HepG2 (cell line): Measurements from ENCODE around the gene CD2AP. TPM values are rescaled to one million over a fixed set of nuclear protein-coding genes. Genes with fewer than 3 reads are reported as not detected.

Experiments used
- ATAC-seq: fragments of 200-7000 bp; cut with Tn5 transposase; 3 replicates; pipeline ENCODE4 v1.9.1; 2020; ENCODE audit warnings: mild to moderate bottlenecking, moderate library complexity
- BruUV-seq: library from RNA; stranded (reverse); fragments of 400-500 nt; replicated peaks from 2 replicates; lab custom pipeline; 2021; lab: Mats Ljungman, UMichigan
- CTCF ChIA-PET: fragments of 300-600 bp; formaldehyde crosslinking; extraction: SDS; loops from one replicate; lab custom pipeline; 2021; ENCODE audit warnings: low total read pairs, inconsistent platforms, low intra/inter-chr PET ratio; lab: Yijun Ruan, JAX
- POLR2A ChIA-PET: fragments of 350-600 bp; sonication (Branson Sonifier 250); formaldehyde crosslinking; loops from one replicate; lab custom pipeline; 2020; ENCODE audit warnings: antibody characterized with exemption, inconsistent platforms; lab: Yijun Ruan, JAX
- DNase-seq: peaks from one replicate; pipeline ENCODE4 v3.0.0-alpha.2; 2015; ENCODE audit warnings: low spot score
- FAIRE-seq: peaks from 3 replicates; lab custom pipeline; 2011; peaks lifted over from hg19 to GRCh38; lab: Jason Lieb, UNC
- H2AFZ ChIP-seq: one replicate; pipeline ENCODE4 v1.6.1; 2011; ENCODE audit warnings: low read length, inconsistent platforms
- H3K27ac ChIP-seq: fragments of 300-600 bp; 3 replicates; pipeline ENCODE4 v1.8.0; 2011; ENCODE audit warnings: mixed run types, mild to moderate bottlenecking, mixed read lengths, low read length, inconsistent platforms; ENCODE audit not compliant: insufficient read depth; ENCODE audit errors: extremely low read length
- H3K27me3 ChIP-seq, 2 experiments: fragments of 200-600 bp in 1 of 2; 2 replicates in 1 of 2; 3 replicates in 1 of 2; pipeline versions ENCODE4 v1.6.0 to v1.8.0; 2011; ENCODE audit warnings: low read length in 2 of 2, mild to moderate bottlenecking in 2 of 2, moderate library complexity in 2 of 2, inconsistent platforms in 1 of 2; ENCODE audit not compliant: insufficient read depth in 2 of 2, control insufficient read depth in 1 of 2
- H3K36me3 ChIP-seq, 2 experiments: fragments of 200-600 bp in 1 of 2; replicated peaks in 1 of 2; 2 replicates in 1 of 2; 3 replicates in 1 of 2; pipeline versions ENCODE4 v1.5.1 to v1.8.0; 2011; ENCODE audit warnings: low read length in 2 of 2, inconsistent platforms in 1 of 2; ENCODE audit not compliant: insufficient read depth in 2 of 2, control insufficient read depth in 1 of 2
- H3K4me1 ChIP-seq: 2 replicates; pipeline ENCODE4 v1.5.1; 2012; ENCODE audit warnings: low read length, inconsistent platforms; ENCODE audit not compliant: insufficient read depth
- H3K4me2 ChIP-seq: 2 replicates; pipeline ENCODE4 v1.6.0; 2011; ENCODE audit warnings: low read depth, low read length, inconsistent platforms
- H3K4me3 ChIP-seq, 3 experiments: fragments of 200-600 bp in 1 of 3; sonication (generic), shearing (Covaris generic) in 1 of 3; replicated peaks in 1 of 3; 2 replicates each; pipeline ENCODE4 v1.5.1; 2011 to 2016; ENCODE audit warnings: low read length in 3 of 3, inconsistent platforms in 2 of 3, low read depth in 2 of 3, mild to moderate bottlenecking in 2 of 3, control low read depth in 1 of 3, mixed read lengths in 1 of 3; ENCODE audit not compliant: insufficient read depth in 1 of 3
- H3K79me2 ChIP-seq: one replicate; pipeline ENCODE4 v1.6.1; 2011; ENCODE audit warnings: low read length, inconsistent platforms; ENCODE audit not compliant: insufficient read depth
- H3K9ac ChIP-seq: 2 replicates; pipeline ENCODE4 v1.6.0; 2011; ENCODE audit warnings: mild to moderate bottlenecking, low read depth, low read length, inconsistent platforms; ENCODE audit not compliant: insufficient read depth
- H3K9me3 ChIP-seq: 2 replicates; pipeline ENCODE4 v1.5.1; 2012; ENCODE audit warnings: mild to moderate bottlenecking, low read length
- H4K20me1 ChIP-seq: 2 replicates; pipeline ENCODE4 v1.6.0; 2011; ENCODE audit warnings: inconsistent platforms, mild to moderate bottlenecking, low read length, moderate library complexity; ENCODE audit not compliant: insufficient read depth
- HMGA1 ChIP-seq: sonication (generic); formaldehyde crosslinking; conservative IDR thresholded peaks from 2 replicates; pipeline ENCODE4 v1.4.0; 2020; ENCODE audit warnings: missing genetic modification reagents
- JDP2 ChIP-seq: sonication (generic); formaldehyde crosslinking; IDR thresholded peaks from 2 replicates; pipeline ENCODE4 v1.8.1; 2022; ENCODE audit warnings: missing genetic modification reagents, borderline replicate concordance
- KLF15 ChIP-seq: sonication (generic); formaldehyde crosslinking; IDR thresholded peaks from 2 replicates; pipeline ENCODE4 v1.8.1; 2023; ENCODE audit warnings: borderline replicate concordance, mild to moderate bottlenecking, inconsistent platforms, missing genetic modification reagents, mixed read lengths
- MBNL3 ChIP-seq: fragments of 250-450 bp; sonication (Bioruptor Pico); conservative IDR thresholded peaks from 2 replicates; pipeline ENCODE4 v1.8.0; 2022; ENCODE audit warnings: mild to moderate bottlenecking, inconsistent platforms
- MTF1 ChIP-seq: sonication (generic); formaldehyde crosslinking; IDR thresholded peaks from 2 replicates; pipeline ENCODE4 v1.5.0; 2020; ENCODE audit warnings: missing genetic modification reagents
- SRF ChIP-seq: IDR thresholded peaks from 2 replicates; pipeline ENCODE4 v1.6.1; 2011; ENCODE audit warnings: mild to moderate bottlenecking, low read depth, low read length, moderate library complexity
- ZNF441 ChIP-seq: sonication (generic); formaldehyde crosslinking; IDR thresholded peaks from 2 replicates; pipeline ENCODE4 v1.7.0; 2021; ENCODE audit warnings: missing genetic modification reagents, borderline replicate concordance
- ZNF598 ChIP-seq: sonication (generic); formaldehyde crosslinking; IDR thresholded peaks from 2 replicates; pipeline ENCODE4 v1.5.1; 2020; ENCODE audit warnings: mild to moderate bottlenecking, missing genetic modification reagents, borderline replicate concordance
- ZNF674 ChIP-seq: sonication (generic); formaldehyde crosslinking; IDR thresholded peaks from 2 replicates; pipeline ENCODE4 v1.5.0; 2020; ENCODE audit warnings: low read depth, mild to moderate bottlenecking, missing genetic modification reagents
- WGBS: methylation state at CpG from one replicate; pipeline ENCODE4 v1.1.6; 2017; ENCODE audit warnings: low lambda C conversion rate; 5-methylcytosine and 5-hydroxymethylcytosine counted together
- in situ Hi-C: cut with HindIII; loops from 2 replicates; pipeline ENCODE4 v1.10.0; 2017; ENCODE audit warnings: low pct_unique_long_range_greater_than_20kb; ENCODE audit not compliant: extremely low pct_ligation_motif_present
- intact Hi-C: fragments of 100-400 bp; cut with micrococcal nuclease; formaldehyde crosslinking; loops from one replicate; pipeline ENCODE4 v1.10.0; 2022; ENCODE audit not compliant: unreplicated experiment
- polyA plus RNA-seq, 8 experiments: library from polyadenylated mRNA; depleted of rRNA in 3 of 8; stranded (reverse) in 7 of 8; unstranded in 1 of 8; fragments of >200 nt; fragmentation: Illumina TruSeq in 4 of 8; extraction: Trizol in 4 of 8; gene quantifications; 2 replicates each; pipeline versions ENCODE4 v1.2.1 to v1.2.3, GENCODE V29; 2011 to 2016; ENCODE audit warnings: low read depth in 4 of 8, missing spikeins in 1 of 8, mixed read lengths in 1 of 8; ENCODE audit not compliant: insufficient read depth in 1 of 8
- total RNA-seq, 5 experiments: library from RNA; depleted of rRNA; stranded (reverse); fragments of >200 nt; fragmentation: Illumina TruSeq; extraction: Trizol; gene quantifications; 2 replicates each; pipeline ENCODE4 v1.2.3, GENCODE V29; 2016; ENCODE audit warnings: low read depth in 1 of 5
- TF ChIP-seq, protein P1 (sequence below): sonication (generic); formaldehyde crosslinking; conservative IDR thresholded peaks from 2 replicates; pipeline ENCODE4 v1.4.0; 2020; ENCODE audit warnings: mild to moderate bottlenecking, missing genetic modification reagents, moderate library complexity
- TF ChIP-seq, protein P2 (sequence below): sonication (generic); formaldehyde crosslinking; IDR thresholded peaks from 2 replicates; pipeline ENCODE4 v1.4.0; 2020; ENCODE audit warnings: missing genetic modification reagents
- TF ChIP-seq, protein P3 (sequence below): IDR thresholded peaks from 2 replicates; pipeline ENCODE4 v1.6.1; 2016; ENCODE audit warnings: low read depth, control low read depth
- TF ChIP-seq, protein P4 (sequence below): sonication (generic); formaldehyde crosslinking; IDR thresholded peaks from 2 replicates; pipeline ENCODE4 v1.8.0; 2023; ENCODE audit warnings: mild to moderate bottlenecking, missing genetic modification reagents
- TF ChIP-seq, protein P5 (sequence below): sonication (generic); formaldehyde crosslinking; conservative IDR thresholded peaks from 2 replicates; pipeline ENCODE4 v1.8.0; 2022; ENCODE audit warnings: missing genetic modification reagents

The CD2AP gene
- total and polyA plus RNA-seq, 2 of the 13 experiments (the other 11 are each of a cell fraction or from before 2014, with no cell fraction given): 8.6 to 31.9 TPM

DNA sequence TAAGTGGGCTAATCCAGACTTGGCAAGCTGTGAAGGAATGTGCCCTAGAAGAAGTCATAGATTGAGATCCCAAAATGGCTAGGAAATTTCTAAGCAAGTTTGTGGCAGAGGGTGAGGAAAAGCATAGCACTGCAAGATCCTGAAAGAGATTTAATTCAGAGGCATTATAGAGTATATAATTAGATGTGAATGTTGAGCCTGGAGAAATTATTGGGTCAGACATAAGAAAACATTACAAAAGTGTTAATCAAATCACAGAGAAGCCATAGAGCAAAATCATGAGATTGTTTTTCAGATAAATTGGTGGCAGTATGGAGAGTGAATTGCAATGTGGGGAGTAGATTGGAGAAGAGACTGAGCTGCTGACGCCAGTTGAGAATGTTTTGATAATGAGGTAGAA lies 90.0 kb downstream of the CD2AP start (continued):
- TF ChIP-seq, protein P1, sequence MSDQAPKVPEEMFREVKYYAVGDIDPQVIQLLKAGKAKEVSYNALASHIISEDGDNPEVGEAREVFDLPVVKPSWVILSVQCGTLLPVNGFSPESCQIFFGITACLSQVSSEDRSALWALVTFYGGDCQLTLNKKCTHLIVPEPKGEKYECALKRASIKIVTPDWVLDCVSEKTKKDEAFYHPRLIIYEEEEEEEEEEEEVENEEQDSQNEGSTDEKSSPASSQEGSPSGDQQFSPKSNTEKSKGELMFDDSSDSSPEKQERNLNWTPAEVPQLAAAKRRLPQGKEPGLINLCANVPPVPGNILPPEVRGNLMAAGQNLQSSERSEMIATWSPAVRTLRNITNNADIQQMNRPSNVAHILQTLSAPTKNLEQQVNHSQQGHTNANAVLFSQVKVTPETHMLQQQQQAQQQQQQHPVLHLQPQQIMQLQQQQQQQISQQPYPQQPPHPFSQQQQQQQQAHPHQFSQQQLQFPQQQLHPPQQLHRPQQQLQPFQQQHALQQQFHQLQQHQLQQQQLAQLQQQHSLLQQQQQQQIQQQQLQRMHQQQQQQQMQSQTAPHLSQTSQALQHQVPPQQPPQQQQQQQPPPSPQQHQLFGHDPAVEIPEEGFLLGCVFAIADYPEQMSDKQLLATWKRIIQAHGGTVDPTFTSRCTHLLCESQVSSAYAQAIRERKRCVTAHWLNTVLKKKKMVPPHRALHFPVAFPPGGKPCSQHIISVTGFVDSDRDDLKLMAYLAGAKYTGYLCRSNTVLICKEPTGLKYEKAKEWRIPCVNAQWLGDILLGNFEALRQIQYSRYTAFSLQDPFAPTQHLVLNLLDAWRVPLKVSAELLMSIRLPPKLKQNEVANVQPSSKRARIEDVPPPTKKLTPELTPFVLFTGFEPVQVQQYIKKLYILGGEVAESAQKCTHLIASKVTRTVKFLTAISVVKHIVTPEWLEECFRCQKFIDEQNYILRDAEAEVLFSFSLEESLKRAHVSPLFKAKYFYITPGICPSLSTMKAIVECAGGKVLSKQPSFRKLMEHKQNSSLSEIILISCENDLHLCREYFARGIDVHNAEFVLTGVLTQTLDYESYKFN (CRISPR knock-in tag): no peak
- TF ChIP-seq MTF1 (CRISPR knock-in tag): no peak
- TF ChIP-seq MBNL3 (CRISPR knock-in tag): no peak
- TF ChIP-seq, protein P2, sequence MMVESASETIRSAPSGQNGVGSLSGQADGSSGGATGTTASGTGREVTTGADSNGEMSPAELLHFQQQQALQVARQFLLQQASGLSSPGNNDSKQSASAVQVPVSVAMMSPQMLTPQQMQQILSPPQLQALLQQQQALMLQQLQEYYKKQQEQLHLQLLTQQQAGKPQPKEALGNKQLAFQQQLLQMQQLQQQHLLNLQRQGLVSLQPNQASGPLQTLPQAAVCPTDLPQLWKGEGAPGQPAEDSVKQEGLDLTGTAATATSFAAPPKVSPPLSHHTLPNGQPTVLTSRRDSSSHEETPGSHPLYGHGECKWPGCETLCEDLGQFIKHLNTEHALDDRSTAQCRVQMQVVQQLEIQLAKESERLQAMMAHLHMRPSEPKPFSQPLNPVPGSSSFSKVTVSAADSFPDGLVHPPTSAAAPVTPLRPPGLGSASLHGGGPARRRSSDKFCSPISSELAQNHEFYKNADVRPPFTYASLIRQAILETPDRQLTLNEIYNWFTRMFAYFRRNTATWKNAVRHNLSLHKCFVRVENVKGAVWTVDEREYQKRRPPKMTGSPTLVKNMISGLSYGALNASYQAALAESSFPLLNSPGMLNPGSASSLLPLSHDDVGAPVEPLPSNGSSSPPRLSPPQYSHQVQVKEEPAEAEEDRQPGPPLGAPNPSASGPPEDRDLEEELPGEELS (CRISPR knock-in tag): no peak

DNA sequence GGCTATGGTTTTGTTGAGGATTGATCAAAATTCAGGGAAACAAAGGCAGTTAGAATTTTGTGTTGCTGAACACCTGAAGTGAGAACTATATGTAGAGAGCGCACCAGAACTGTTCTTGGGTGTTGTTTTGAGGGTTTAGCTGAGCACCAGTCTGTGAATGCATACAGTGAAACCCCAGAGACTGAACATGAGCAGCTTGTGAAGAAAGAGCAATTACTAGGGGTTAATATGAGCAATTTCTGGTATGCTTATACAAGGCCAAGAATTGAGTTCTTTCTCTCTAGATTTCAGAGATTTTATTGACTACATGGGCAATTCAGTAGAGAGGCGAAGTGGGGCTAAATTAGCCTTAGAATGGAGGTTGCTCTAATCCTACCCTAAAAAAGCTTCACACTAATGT lies 93.9 kb downstream of the CD2AP start:
- Histone ChIP-seq H4K20me1 (no peaks in the 10 kb centered on the region), H3K4me1 (no peaks in the 10 kb centered on the region), H3K9ac (no peak overlapping the region), H3K4me3 (no peak overlapping the region), H3K9me3 (no peaks in the 10 kb centered on the region), H3K79me2 (no peaks in the 10 kb centered on the region), H3K27ac (no peak overlapping the region), H2AFZ (no peak overlapping the region), H3K36me3 (peaks cover 1 to 5% of the 10 kb centered on the region in 2 experiments; a peak in 4 of 5 replicates), H3K4me2 (no peak overlapping the region), H3K27me3 (no peaks in the 10 kb centered on the region)
- BruUV-seq: no TSS peak
- ChIA-PET POLR2A (no interaction called here), CTCF (no interaction called here)
- ATAC-seq (no peak), FAIRE-seq (no peak), DNase-seq (no peak)
- WGBS: 95% methylated on average over 2 of the region's 2 CpGs
- in situ Hi-C loops (no loop called here), intact Hi-C loops (no loop called here)
- TF ChIP-seq, protein P3, sequence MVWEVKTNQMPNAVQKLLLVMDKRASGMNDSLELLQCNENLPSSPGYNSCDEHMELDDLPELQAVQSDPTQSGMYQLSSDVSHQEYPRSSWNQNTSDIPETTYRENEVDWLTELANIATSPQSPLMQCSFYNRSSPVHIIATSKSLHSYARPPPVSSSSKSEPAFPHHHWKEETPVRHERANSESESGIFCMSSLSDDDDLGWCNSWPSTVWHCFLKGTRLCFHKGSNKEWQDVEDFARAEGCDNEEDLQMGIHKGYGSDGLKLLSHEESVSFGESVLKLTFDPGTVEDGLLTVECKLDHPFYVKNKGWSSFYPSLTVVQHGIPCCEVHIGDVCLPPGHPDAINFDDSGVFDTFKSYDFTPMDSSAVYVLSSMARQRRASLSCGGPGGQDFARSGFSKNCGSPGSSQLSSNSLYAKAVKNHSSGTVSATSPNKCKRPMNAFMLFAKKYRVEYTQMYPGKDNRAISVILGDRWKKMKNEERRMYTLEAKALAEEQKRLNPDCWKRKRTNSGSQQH (CRISPR knock-in tag): no peak
- TF ChIP-seq ZNF441 (CRISPR knock-in tag) (no peak), JDP2 (CRISPR knock-in tag) (no peak), KLF15 (CRISPR knock-in tag) (no peak), ZNF598 (CRISPR knock-in tag) (no peak), SRF (no peak), HMGA1 (CRISPR knock-in tag) (no peak), ZNF674 (no peak)
- TF ChIP-seq, protein P4, sequence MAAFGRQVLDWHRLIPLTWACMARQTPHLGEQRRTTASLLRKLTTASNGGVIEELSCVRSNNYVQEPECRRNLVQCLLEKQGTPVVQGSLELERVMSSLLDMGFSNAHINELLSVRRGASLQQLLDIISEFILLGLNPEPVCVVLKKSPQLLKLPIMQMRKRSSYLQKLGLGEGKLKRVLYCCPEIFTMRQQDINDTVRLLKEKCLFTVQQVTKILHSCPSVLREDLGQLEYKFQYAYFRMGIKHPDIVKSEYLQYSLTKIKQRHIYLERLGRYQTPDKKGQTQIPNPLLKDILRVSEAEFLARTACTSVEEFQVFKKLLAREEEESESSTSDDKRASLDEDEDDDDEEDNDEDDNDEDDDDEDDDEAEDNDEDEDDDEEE (CRISPR knock-in tag): no peak
- TF ChIP-seq, protein P5, sequence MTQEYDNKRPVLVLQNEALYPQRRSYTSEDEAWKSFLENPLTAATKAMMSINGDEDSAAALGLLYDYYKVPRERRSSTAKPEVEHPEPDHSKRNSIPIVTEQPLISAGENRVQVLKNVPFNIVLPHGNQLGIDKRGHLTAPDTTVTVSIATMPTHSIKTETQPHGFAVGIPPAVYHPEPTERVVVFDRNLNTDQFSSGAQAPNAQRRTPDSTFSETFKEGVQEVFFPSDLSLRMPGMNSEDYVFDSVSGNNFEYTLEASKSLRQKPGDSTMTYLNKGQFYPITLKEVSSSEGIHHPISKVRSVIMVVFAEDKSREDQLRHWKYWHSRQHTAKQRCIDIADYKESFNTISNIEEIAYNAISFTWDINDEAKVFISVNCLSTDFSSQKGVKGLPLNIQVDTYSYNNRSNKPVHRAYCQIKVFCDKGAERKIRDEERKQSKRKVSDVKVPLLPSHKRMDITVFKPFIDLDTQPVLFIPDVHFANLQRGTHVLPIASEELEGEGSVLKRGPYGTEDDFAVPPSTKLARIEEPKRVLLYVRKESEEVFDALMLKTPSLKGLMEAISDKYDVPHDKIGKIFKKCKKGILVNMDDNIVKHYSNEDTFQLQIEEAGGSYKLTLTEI (CRISPR knock-in tag): no peak
